ENCODE measurements around the gene CYB561A3.
"Not testable (repeated sequence)": the region's sequence is repeated elsewhere in the genome, so short reads cannot be mapped to it uniquely, and the experiment has no call there.

Gene CYB561A3, protein sequence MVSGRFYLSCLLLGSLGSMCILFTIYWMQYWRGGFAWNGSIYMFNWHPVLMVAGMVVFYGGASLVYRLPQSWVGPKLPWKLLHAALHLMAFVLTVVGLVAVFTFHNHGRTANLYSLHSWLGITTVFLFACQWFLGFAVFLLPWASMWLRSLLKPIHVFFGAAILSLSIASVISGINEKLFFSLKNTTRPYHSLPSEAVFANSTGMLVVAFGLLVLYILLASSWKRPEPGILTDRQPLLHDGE

GRCh38 chr11:61361741-61362541 is at the start of gene CYB561A3, which contains the start of gene TMEM138:
CYB561A3 (minus strand) TSS chr11:61361882; CDS start chr11:61356713, 5,169 bp downstream.
TMEM138 (plus strand) TSS chr11:61362374; CDS start chr11:61364391, 2,017 bp downstream.
- peak; percentile 89 for DNase-seq

GRCh38 chr11:61406991-61407728 is 45.5 kb upstream of the CYB561A3 start:
- no peak for DNase-seq

DNA sequence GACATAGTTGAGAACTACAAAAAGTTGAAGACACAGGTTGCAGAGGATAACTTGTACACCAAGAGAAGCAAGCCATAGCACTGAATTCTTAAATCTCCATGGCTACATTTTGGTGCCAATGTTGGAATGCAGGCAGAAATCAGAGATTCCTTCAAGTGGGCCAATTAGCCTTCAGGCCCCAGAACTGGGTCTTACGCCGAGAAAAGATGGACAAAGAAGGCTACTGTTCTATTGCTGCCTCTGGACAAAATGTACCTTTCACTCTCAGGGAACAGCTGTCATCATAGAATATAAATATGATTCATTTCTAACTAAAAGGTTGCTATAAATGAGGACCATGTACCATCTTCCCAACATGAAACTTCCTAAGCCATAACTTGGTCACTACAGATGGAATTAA is 44.4 kb upstream of the CYB561A3 start:
- no peak for DNase-seq

- no peak for DNase-seq
Measured at GRCh38 chr11:61404641-61405040, 43.0 kb upstream of the CYB561A3 start.

GRCh38 chr11:61404103-61404502 is 42.4 kb upstream of the CYB561A3 start:
- no peak for DNase-seq

DNA sequence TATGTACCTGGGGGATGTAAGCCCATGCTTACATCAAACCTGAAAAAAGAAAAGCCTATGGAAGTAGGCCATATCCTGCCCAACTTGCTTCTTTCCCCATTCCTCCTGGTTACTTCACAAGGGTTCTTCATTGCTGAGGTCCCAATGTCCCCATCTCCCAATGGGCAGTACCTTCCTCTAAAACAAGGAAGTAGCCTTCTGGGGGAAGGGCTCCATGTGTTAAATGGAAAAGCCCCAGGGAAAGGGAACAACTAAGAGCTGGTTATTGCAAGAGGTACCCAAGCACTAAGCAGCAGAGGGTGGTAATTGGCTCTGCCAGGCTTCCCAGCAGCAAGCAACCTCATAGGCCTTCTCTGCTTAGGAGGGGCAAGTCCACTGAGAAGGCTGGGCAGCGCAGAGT is 42.0 kb upstream of the CYB561A3 start:
- DNase-seq = no peak

- no peak for DNase-seq
Measured at GRCh38 chr11:61401573-61401972, 39.9 kb upstream of the CYB561A3 start.

GRCh38 chr11:61401173-61401572 is 39.5 kb upstream of the CYB561A3 start:
- no peak for DNase-seq

GRCh38 chr11:61392981-61393595 is 31.4 kb upstream of the CYB561A3 start:
- DNase-seq = peak; percentile 15

DNA sequence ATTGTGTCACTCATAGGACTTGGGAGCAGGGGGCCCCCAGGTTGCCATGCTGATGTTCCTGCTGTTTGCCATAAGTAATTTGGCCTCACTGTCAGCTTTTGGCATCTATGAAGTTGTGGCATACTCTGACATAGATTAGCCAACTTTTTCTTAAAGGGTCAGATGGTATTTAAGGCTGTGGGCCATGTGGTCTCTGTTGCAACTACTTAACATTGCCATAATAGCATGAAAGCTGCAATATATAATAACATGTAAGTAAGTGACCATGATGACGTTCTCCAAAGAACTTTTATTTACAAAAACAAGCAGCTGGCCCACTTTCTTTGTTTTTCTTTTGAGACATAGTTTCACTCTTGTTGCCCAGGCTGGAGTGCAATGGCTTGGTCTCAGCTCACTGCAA is 28.5 kb upstream of the CYB561A3 start:
- no peak for DNase-seq

- no peak for DNase-seq
Measured at GRCh38 chr11:61384271-61385242, 22.9 kb upstream of the CYB561A3 start.

GRCh38 chr11:61383859-61384258 is 22.2 kb upstream of the CYB561A3 start:
- DNase-seq = not testable (repeated sequence)

- DNase-seq = no peak
Measured at GRCh38 chr11:61380884-61381283, 19.2 kb upstream of the CYB561A3 start.

DNA sequence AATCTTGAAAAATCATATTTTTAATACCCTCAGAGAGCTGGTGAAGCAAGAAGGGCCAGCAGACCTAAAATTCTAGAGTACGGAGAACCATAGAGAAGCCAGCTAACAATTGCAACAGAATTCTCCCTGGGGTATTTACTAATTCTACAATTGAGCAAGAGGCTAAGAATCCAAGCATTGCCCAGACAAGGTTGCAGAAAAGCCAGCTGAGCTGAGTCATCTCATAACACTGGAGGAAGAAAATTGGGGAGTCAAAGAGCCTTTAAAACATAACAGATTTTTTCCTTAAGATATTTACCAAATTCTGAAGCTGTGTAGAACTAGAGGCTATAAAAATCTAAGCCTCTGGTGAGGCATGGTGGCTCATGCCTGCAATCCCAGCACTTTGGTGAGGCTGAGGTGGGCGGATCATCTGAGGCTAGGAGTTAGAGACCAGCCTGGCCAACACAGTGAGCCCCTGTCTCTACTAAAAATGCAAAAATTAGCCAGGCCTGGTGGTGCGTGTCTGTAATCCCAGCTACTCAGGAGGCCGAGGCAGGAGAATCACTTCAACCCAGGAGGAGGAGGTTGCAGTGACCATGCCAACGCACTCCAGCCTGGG is 17.1 kb upstream of the CYB561A3 start:
- DNase-seq = no peak

- no peak for DNase-seq
Measured at GRCh38 chr11:61377461-61378160, 15.9 kb upstream of the CYB561A3 start.

DNA sequence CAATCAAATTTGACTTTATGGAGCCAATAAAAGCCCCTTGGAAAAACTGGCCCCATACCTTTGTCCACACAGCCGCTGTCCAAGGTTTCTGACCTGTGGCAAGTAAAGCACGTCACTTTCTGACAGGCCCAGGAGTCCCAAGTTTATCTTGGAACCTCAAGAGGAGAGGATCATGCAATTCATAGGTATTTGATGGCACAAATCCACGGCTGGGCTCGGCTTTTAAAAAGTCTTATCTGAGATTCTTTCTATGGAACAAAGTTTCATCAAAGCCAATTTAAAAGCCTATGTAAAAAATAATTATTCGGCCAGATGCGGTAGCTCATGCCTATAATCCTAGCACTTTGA is 14.1 kb upstream of the CYB561A3 start:
- no peak for DNase-seq

DNA sequence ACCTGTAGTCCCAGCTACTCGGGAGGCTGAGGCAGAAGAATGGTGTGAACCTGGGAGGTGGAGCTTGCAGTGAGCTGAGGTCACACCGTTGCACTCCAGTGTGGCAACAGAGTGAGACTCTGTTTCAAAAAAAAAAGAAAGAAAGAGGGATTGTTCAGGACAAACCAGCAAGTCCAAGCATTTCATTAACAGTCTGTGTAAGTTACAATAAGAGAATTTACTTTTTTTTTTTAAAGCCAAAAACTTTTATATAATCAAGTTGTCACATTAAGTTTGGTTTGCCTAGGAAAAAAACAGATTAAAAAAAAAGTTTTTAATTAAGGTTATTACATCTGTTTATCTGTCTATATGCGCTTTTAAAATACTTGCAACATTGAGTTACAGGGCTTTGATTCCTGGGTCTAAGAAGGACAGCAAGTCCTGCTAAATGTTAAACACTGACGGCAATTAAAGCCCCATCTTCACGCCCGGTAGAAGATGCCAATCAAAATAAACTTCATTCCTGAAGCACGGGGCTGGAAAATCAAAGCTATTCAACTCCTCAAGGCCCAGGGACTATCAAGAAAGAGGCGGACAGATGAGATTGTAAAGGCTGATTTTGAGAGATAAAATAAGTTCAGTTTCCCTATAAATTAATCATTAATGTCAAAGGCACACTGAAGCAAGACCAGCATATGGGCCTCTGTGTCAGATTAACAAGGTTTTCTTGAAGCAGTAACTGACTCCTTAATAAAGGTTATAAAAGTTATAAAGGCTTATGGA is 11.2 kb upstream of the CYB561A3 start:
- no peak for DNase-seq

DNA sequence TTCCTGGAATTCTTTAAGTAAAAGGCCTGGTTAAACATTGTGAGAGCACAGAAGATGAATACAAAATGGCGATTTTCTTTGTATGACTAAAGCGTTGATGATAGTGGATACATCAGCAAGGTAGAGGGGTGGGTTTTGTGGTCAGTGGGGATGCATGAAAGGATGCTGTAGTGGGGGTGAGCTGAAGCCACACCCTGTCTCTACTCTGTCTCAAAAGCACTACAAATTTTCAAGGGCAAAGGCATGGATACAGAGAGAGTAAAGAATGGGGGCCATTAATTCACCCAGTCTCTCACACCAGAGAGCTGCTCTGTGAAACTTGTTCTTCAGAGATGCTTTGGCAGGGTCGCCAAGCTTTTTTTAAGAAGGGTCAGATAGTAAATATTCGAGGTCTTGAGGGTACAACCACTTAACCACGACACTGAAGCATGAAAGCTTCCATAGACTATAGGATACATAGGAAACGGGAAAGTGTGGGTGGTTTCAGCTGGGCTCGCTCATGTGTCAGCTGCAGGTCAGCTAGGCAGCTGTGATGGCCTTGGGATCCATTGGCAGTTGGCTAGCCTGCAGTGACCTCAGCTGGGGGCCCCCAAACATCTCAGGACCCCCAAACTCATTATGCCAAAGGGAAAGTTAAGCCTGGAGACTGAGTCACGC is 8.8 kb upstream of the CYB561A3 start:
- DNase-seq = no peak
